ENCODE results near the gene RPL38. TPM values are rescaled to one million over a fixed set of nuclear protein-coding genes. Genes with fewer than 3 reads are reported as not detected.

RPL38 gene
- polyA plus RNA-seq, 2 of the 4 experiments (the other 2 are of a cell fraction) = 3,205 to 4,133 TPM

GRCh38 chr17:74253036-74253435, 49.6 kb downstream of the RPL38 start:
- ChIA-PET POLR2A (no interaction called here), CTCF (interaction anchor here (0.8 to 4.9 kb wide), 4 partner anchors 7 to 404 kb away, joined by 3 to 16 read pairs (median 3); no protein-coding TSS in a partner anchor)
- Histone ChIP-seq H3K9me3 (no peaks in the 10 kb centered on the region), H3K27ac (no peak overlapping the region), H3K4me3 (no peak overlapping the region), H3K4me2 (no peak overlapping the region), H3K4me1 (no peaks in the 10 kb centered on the region)
- no peak for FAIRE-seq
- TF ChIP-seq ESRRA (IDR thresholded peaks at IDR 0.05; ENCODE audit: borderline replicate concordance, low read length) (no peak), CEBPB (IDR thresholded peaks at IDR 0.05) (no peak), HES2 (IDR thresholded peaks at IDR 0.05) (no peak), ZC3H11A (IDR thresholded peaks at IDR 0.05) (no peak), RARB (CRISPR knock-in tag; IDR thresholded peaks at IDR 0.05) (no peak), KDM5A (IDR thresholded peaks at IDR 0.05) (no peak), JUNB (IDR thresholded peaks at IDR 0.05) (no peak), ATOH8 (CRISPR knock-in tag; IDR thresholded peaks at IDR 0.05; ENCODE audit: low read depth) (no peak), GATA3 (IDR thresholded peaks at IDR 0.05; ENCODE audit: borderline replicate concordance) (no peak), HOXB5 (CRISPR knock-in tag; IDR thresholded peaks at IDR 0.05) (no peak), HDAC2 (IDR thresholded peaks at IDR 0.05) (no peak), USF2 (IDR thresholded peaks at IDR 0.05) (no peak)
- WGBS (ENCODE audit: missing lambda C conversion rate) = 61% methylated on average over 12 of the region's 13 CpGs
- no peak for ATAC-seq
- DNase-seq (ENCODE audit: low read depth in 1 of 2, low spot score in 1 of 2) = no peak

- no peak for FAIRE-seq
- no peak for DNase-seq (ENCODE audit: low read depth in 1 of 2, low spot score in 1 of 2)
- no peak for TF ChIP-seq KDM5A (IDR thresholded peaks at IDR 0.05)
- TF ChIP-seq POLR2A (IDR thresholded peaks at IDR 0.05; ENCODE audit: low read length) = no peak
- TF ChIP-seq RFX5 (IDR thresholded peaks at IDR 0.05) = no peak
- no peak for TF ChIP-seq SREBF2 (IDR thresholded peaks at IDR 0.05)
- no peak for TF ChIP-seq RARB (CRISPR knock-in tag; IDR thresholded peaks at IDR 0.05)
- no peak for TF ChIP-seq PBX3 (IDR thresholded peaks at IDR 0.05)
- TF ChIP-seq EP300 (IDR thresholded peaks at IDR 0.05) = no peak
- TF ChIP-seq SMC3 (IDR thresholded peaks at IDR 0.05) = no peak
- TF ChIP-seq CEBPB (IDR thresholded peaks at IDR 0.05) = no peak
- TF ChIP-seq FOSL2 (IDR thresholded peaks at IDR 0.05) = no peak
- TF ChIP-seq FOSL2 (CRISPR knock-in tag; IDR thresholded peaks at IDR 0.05) = no peak
- no peak for TF ChIP-seq CTCF (IDR thresholded peaks at IDR 0.05)
- TF ChIP-seq HOXB13 (CRISPR knock-in tag; IDR thresholded peaks at IDR 0.05; ENCODE audit: low read depth) = no peak
- no peak for TF ChIP-seq GATA3 (IDR thresholded peaks at IDR 0.05; ENCODE audit: borderline replicate concordance)
- no peak for TF ChIP-seq ESRRA (IDR thresholded peaks at IDR 0.05; ENCODE audit: borderline replicate concordance, low read length)
- TF ChIP-seq POLR2AphosphoS2 (conservative IDR thresholded peaks at IDR 0.05; ENCODE audit: low read length) = no peak
- TF ChIP-seq FOSB (CRISPR knock-in tag; IDR thresholded peaks at IDR 0.05) = no peak
- TF ChIP-seq EHF (CRISPR knock-in tag; IDR thresholded peaks at IDR 0.05) = no peak
- 63% methylated on average over 10 of the region's 10 CpGs for WGBS (ENCODE audit: missing lambda C conversion rate)
- Histone ChIP-seq H3K4me2 (no peak overlapping the region), H3K4me3 (no peak overlapping the region), H3K4me1 (no peaks in the 10 kb centered on the region), H3K9me3 (no peaks in the 10 kb centered on the region), H3K27ac (no peak overlapping the region)
- no peak for ATAC-seq
- POLR2A ChIA-PET = no interaction called here
- CTCF ChIA-PET = interaction anchor here (1.0 to 1.5 kb wide), 3 partner anchors 17 to 105 kb away, joined by 3 to 4 read pairs (median 4); partner anchors contain the start of gene BTBD17
Measured at GRCh38 chr17:74257311-74257710, 53.8 kb downstream of the RPL38 start.

Data from A549 (cell line).